LNCAP (cell line): ENCODE results near the gene CTAGE9.
"Not testable (repeated sequence)": the region's sequence is repeated elsewhere in the genome, so short reads cannot be mapped to it uniquely, and the experiment has no call there.

ENCODE experiments used
- TF ChIP-seq, protein P1 (sequence below): fragments of 450-650 bp; IDR thresholded peaks from 2 replicates; pipeline ENCODE4 v1.5.1; 2017; ENCODE audit warnings: mild to moderate bottlenecking

CTAGE9 gene, protein sequence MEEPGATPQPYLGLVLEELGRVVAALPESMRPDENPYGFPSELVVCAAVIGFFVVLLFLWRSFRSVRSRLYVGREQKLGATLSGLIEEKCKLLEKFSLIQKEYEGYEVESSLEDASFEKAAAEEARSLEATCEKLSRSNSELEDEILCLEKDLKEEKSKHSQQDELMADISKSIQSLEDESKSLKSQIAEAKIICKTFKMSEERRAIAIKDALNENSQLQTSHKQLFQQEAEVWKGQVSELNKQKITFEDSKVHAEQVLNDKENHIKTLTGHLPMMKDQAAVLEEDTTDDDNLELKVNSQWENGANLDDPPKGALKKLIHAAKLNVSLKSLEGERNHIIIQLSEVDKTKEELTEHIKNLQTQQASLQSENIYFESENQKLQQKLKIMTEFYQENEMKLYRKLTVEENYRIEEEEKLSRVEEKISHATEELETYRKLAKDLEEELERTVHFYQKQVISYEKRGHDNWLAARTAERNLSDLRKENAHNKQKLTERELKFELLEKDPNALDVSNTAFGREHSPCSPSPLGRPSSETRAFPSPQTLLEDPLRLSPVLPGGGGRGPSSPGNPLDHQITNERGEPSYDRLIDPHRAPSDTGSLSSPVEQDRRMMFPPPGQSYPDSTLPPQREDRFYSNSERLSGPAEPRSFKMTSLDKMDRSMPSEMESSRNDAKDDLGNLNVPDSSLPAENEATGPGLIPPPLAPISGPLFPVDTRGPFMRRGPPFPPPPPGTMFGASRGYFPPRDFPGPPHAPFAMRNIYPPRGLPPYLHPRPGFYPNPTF

DNA sequence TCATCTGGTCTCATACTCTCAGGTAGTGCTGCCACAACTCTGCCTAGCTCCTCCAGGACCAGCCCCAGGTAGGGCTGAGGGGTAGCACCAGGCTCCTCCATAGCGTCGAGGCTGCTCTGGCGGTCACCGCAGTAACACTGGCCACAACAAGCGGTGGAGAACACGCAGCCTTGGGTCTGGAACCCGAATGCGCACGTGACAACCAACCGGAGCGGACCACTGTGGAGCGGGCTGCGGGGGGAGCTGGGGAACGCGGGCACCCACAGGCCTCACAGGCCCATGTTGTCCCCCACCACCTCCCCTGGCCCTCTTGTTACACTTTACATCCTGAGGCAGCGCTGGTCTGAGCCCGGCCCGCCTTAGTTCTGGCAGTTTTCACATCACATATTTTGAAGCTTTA is at the start of gene CTAGE9:
Gene CTAGE9, minus strand, starts transcription at position 101 of the 400 bp plus-strand sequence. Its CDS starts 0 bp downstream, at position 101.
- TF ChIP-seq, protein P1, sequence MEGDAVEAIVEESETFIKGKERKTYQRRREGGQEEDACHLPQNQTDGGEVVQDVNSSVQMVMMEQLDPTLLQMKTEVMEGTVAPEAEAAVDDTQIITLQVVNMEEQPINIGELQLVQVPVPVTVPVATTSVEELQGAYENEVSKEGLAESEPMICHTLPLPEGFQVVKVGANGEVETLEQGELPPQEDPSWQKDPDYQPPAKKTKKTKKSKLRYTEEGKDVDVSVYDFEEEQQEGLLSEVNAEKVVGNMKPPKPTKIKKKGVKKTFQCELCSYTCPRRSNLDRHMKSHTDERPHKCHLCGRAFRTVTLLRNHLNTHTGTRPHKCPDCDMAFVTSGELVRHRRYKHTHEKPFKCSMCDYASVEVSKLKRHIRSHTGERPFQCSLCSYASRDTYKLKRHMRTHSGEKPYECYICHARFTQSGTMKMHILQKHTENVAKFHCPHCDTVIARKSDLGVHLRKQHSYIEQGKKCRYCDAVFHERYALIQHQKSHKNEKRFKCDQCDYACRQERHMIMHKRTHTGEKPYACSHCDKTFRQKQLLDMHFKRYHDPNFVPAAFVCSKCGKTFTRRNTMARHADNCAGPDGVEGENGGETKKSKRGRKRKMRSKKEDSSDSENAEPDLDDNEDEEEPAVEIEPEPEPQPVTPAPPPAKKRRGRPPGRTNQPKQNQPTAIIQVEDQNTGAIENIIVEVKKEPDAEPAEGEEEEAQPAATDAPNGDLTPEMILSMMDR: not testable (repeated sequence)

DNA sequence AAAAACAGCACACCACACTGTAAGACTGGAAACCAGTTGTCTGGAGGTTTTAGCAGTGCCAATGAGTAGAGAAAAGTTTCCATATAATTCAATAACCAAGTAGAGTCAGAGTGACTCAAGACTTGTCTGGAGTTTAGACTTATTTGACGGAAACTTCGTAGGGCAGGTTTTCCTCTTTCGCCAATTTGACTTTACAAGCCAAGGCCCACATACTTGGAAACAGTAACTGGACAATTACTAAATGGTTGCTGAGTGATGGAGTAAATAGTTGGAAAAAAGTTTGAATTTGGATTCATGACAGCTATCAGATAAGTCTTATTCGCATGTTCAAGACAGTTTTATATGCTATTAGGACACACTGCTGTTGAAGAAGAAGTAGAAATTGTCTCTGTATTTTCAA is 48.1 kb upstream of the CTAGE9 start:
- TF ChIP-seq, protein P1: no peak

DNA sequence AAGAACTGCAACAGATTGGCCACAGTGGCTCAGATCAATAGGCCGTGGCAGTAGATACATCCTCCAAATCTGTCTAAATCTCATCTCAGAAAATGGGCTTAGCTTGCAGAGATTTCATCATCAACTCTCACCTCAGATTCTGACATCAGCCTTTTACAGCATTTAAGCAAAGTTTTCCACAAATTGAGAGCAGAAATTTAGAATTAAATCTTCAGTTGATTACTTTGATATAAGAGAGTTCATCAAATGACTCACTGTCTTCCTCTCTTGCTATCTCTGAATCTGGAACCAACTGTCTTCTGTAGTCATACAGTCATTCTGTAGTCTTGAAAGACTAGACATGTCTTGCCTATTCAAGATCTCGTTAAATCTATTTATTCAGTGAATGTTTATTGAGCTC is 45.2 kb upstream of the CTAGE9 start:
- TF ChIP-seq, protein P1: no peak

DNA sequence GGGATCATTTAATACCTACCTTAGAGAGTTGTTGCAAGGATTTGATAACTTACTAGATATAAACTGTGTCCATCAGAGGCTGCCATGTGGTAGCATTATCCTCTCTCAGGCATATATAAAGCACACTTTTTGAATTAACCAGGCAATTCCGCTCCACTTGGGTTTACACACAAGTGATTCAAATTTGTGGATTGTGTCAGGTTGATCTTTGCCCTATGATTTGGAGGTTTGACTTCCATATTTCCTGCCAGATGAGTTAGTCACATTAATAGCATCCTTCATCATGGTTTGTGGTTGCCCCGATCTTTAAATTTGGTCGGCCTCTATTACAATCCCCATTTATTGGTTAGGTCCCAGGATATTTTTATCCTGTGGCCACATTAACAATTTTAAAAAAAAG is 44.8 kb upstream of the CTAGE9 start:
- TF ChIP-seq, protein P1: no peak

DNA sequence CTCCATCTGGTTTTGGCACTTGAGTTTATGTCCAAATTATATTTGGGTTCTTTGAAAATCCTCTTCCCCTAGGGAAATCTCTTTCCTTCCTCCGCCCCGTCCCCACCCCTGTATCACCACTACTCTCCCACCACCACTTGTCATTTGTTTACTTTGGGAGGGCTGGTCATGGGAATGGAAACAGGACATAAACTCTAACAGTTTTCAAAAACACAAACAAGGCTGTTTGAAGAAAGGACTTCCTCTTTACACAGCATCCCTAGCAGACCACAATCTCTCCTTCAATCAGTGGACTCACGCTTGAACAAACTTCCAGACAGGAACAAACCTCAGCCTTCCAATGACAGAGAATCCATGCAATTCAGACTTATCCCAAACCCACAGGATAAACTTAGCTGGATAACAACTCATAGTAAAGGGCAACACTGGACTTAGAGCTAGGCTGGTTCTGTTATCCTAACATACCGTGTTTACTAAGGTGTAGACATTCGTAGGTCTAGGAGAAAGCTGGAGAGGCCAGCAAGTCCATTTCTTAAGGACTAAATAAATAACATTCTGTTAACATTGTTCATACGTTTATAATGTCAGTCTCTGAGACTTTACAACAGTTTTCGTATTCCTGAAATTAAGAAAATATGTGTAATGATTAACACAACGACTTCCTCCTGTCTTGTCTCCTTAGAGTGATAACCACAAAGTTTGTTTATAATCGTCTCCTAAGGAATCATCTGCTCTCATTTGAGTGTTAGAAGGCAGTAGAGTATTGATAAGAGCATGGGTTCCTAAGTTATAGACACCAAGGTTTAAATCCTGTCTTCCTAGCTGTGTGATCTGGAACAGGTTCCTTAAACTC is 44.1 kb upstream of the CTAGE9 start:
- TF ChIP-seq, protein P1: no peak

DNA sequence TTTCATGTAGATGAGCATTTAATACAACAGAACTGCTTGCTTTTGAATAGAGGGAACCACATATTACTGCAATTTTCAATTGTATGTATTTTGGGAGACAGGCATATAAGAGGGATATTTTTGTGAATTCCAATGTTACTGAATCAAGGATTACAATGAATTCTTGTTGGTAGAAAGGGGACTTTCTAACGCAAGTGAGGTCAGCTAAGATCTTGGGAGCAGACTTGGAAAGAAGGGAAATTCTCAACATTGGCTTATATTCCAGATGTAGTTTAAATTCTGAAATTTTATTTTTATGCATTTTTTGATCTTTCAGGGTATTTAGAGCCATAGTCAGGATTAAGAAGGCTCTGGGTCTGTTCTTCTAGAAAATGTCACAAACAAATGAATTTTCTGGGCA is 43.3 kb upstream of the CTAGE9 start:
- TF ChIP-seq, protein P1: no peak

DNA sequence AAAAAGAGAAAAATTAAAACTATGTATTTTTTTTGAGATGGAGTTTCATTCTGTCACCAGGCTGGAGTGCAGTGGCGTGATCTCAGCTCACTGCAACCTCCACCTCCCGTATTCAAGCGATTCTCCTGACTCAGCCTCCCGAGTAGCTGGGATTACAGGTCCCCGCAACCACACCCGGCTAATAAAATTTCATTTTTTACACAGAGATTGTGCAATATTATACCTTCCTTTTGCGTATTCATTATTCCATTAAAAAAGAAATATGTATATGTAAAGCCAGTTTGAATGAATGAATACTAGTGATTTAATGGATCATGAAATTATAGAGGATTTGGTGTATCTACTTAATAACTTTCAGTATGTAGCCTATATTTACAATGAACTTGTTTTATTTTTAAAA is 38.2 kb upstream of the CTAGE9 start:
- TF ChIP-seq, protein P1: no peak
